Measurements from ENCODE around the gene EIF5AL1. TPM values are rescaled to one million over a fixed set of nuclear protein-coding genes. Genes with fewer than 3 reads are reported as not detected.
A peak's percentile ranks its signal among the peaks of the same experiment; 100 is the strongest.
"Not testable (repeated sequence)": the region's sequence is repeated elsewhere in the genome, so short reads cannot be mapped to it uniquely, and the experiment has no call there.

Gene EIF5AL1
- polyA plus RNA-seq, 4 donors: 1.0 to 5.0 (median 2.0) TPM

DNA sequence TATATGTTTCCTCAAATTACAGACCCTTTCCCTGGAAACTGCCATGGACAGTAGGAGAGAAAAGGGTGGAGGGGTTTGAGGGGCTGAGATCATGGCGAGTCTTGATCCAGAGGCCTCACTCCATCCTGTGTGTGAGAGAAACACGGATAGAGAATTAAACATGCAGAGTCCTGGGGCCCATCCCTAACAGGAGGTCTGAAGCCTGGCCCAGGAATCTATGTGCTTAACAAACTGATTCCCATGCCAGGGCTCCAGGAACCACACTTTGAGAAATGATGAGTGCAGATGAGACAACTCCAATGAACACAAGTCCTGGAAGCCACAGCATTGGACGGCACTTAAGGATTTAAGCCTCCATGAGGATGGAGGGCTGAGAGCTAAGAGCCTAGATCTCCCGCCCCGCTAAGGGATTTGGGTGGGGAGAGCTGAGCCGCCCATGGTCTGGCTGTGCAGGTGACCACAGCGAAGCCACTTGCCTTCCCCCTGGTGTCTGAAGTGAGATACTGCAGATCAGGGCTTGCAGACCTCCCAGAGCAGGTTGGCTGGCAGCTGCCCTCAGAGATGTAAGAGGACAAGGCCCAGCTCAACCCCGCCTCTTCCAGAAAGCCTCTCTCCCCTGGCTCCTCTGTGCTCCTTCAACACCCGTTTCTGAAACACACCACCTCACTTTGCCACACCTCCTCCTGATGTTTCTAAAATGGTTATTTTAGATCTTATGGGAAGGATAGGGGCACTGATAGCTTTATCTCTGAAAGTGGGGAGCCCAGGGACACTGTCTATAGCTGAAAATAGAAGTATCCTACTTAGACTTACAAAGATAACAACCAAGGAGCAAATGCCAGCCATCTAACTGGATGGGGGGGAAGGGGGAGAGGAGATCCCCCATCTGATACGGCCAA lies 24.8 kb upstream of the EIF5AL1 start:
- DNase-seq (ENCODE audit: low read depth in 4 of 4, low spot score in 2 of 4): no peak

DNA sequence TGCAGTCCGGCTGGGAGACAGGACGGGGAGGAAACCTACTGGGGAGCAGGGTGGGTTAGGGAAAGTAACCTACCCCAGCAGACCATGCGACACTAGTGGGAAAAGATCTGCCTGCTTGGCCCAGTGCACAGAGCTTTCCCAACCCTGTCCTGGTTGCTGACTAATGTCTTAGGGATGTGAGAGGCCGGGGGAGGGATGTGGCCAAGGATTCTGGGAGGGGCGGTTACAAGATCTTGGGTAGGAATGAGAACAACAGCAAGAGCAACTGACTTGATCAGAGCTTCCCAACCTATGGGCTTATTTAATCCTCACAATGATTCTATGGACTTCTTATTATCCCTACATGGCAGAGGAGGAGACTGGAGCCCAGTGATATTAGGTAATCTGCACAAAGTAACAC lies 24.0 kb upstream of the EIF5AL1 start:
- DNase-seq (ENCODE audit: low read depth in 4 of 4, low spot score in 2 of 4): no peak

- no peak for DNase-seq (ENCODE audit: low read depth in 4 of 4, low spot score in 2 of 4)
Measured at GRCh38 chr10:79488870-79489269, 23.5 kb upstream of the EIF5AL1 start.

- DNase-seq (ENCODE audit: low read depth in 4 of 4, low spot score in 2 of 4): peak in 2 of 4 donors; percentile 64 to 74
Measured at GRCh38 chr10:79490400-79491142, 21.8 kb upstream of the EIF5AL1 start.

GRCh38 chr10:79491143-79491835 lies 21.0 kb upstream of the EIF5AL1 start:
- DNase-seq (ENCODE audit: low read depth in 4 of 4, low spot score in 2 of 4): no peak

- no peak for DNase-seq (ENCODE audit: low read depth in 4 of 4, low spot score in 2 of 4)
Measured at GRCh38 chr10:79492256-79492655, 20.1 kb upstream of the EIF5AL1 start.

GRCh38 chr10:79492839-79493238 lies 19.5 kb upstream of the EIF5AL1 start:
- no peak for DNase-seq (ENCODE audit: low read depth in 4 of 4, low spot score in 2 of 4)

- no peak for DNase-seq (ENCODE audit: low read depth in 4 of 4, low spot score in 2 of 4)
Measured at GRCh38 chr10:79493806-79494205, 18.5 kb upstream of the EIF5AL1 start.

DNA sequence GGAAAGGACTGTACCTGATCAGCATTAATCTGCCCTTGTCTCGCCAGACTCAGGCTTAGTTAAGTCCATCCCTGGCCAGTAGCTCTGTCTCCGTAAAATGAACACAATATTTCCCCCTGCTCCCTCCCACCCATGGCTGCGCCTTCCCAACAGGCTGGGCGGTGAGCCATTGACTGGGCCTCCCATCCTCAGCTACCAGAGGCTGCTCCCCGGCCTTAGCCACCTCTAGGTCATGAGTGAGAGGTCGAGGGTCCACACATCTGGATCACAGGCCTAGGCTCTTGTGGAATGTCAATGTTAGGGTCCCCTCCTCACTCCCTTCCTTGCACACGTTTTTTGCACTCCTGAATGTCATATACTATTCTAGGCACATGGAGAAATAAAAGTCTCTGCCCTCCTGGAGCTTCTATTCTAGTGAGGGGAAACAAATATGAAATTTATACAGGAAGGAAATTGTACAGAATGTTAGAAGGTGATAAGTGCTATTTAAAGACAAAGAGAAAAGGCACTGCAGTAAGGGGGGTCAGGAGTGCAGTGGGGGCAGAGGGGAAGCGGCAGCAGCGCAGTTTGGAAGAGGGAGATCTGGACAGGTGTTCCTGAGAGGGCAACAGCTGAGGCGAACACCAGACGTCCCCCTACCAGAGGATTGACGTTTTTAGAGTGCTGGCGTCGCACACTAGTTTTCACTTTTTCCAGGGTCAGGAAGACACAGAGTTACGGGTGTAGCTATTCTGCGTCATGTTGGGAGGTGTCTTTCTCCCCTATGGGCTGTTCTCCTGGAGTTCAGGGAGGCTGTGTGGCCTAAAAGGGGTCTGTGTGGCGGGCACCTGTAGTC lies 17.2 kb upstream of the EIF5AL1 start:
- DNase-seq (ENCODE audit: low read depth in 4 of 4, low spot score in 2 of 4): no peak

- no peak for DNase-seq (ENCODE audit: low read depth in 4 of 4, low spot score in 2 of 4)
Measured at GRCh38 chr10:79495791-79496190, 16.5 kb upstream of the EIF5AL1 start.

- no peak for DNase-seq (ENCODE audit: low read depth in 4 of 4, low spot score in 2 of 4)
Measured at GRCh38 chr10:79496896-79497295, 15.4 kb upstream of the EIF5AL1 start.

DNA sequence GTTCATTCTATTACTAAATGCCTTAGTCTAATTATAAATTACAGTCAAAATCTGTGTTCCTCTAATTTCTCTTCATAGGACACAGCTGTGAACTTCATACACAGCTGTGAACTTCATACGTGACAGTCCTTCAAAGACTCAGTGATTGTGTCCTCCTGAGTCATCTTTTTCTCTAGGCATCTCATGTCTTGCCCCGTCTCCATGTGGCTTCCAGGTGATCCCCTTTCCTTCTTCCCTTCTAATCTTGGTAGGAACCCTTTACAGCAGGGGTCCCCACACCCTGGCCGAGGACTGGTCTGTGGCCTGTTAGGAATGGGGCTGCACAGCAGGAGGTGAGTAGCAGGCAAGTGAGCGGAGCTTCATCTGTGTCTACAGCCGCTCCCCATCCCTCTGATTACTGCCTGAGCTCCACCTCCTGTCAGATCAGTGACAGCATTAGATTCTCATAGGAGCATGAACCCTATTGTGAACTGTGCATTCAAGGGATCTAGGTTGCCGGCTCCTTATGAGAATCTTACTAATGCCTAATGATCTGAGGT lies 14.0 kb upstream of the EIF5AL1 start:
- no peak for DNase-seq (ENCODE audit: low read depth in 4 of 4, low spot score in 2 of 4)

DNA sequence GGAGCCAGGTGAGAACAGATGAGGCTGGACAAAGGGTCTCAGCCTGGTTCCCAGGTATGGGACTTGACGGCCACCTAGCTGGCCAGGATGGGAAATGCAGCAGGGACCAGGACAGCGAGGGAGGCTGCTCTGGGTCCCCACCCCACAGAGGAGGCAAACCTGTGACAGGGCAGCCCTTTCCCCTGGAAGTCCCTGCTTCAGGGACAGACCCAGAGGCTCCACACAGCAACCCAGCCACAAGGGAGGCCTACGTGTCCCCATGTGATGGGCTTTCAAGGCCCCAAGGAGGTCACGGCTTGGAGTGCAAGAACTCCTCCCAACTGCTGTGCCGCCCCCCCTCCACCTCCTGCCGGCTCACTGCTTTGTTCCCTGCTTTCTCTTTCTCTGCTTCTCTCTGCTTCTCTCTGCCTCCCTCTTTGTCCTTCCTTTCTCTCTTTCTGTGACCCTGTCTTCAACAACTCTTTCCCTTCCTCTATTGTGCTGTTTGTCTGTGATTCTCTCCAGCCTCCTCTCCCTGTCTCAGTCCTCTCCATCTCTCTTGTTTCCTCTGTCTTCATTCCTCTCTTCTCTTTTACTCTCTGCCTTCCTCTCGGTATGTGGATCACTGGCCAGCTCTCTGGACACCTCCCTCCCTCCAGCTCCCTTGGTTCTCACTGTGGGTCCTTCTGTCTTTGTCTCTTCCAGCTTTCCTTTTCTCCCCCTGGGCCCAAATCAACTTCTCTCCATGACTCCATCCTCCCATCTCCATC lies 9.6 kb upstream of the EIF5AL1 start:
- no peak for DNase-seq (ENCODE audit: low read depth in 4 of 4, low spot score in 2 of 4)

- DNase-seq (ENCODE audit: low read depth in 4 of 4, low spot score in 2 of 4): not testable (repeated sequence)
Measured at GRCh38 chr10:79503787-79504186, 8.5 kb upstream of the EIF5AL1 start.

DNA sequence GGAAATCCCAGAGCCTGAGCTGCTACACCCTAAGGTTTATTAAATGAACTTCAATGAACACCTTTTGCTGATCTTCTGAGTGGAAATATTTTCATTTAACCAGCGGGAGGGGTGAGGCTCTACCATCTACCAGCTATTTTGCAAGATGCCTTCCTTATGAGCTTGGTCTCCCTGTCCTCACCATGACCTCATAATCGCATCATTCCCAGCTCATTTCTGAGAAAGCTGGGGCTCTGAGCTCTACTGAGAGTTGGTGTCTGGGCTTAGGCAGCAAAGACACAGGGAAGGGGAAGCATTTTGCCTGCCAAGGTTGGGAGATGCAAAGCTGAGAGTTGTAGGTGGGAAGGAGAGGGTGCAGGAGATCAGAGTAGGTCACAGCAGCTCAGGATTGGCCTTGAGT lies 7.8 kb upstream of the EIF5AL1 start:
- DNase-seq (ENCODE audit: low read depth in 4 of 4, low spot score in 2 of 4): not testable (repeated sequence)

DNA sequence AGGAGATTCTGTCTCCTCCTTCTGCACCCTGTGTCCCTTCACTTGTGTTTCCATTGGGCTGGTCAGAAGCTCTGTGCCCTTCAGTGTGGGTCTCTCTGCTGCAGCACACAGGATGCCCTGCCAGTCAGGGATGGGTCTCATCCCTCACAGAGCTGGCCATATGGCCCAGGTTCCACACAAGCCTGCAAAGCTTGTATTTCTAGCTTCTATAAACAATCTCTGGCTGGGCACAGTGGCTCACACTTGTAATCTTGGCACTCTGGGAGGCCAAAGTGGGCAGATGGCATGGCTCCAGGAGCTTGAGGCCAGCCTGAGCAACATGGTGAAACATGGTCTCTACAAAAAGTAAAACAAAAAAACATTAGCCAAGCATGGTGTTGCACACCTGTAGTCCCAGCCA lies 7.0 kb upstream of the EIF5AL1 start:
- not testable (repeated sequence) for DNase-seq (ENCODE audit: low read depth in 4 of 4, low spot score in 2 of 4)

GRCh38 chr10:79505829-79506228 lies 6.5 kb upstream of the EIF5AL1 start:
- no peak for DNase-seq (ENCODE audit: low read depth in 4 of 4, low spot score in 2 of 4)

GRCh38 chr10:79507440-79508167 lies 4.7 kb upstream of the EIF5AL1 start:
- DNase-seq (ENCODE audit: low read depth in 4 of 4, low spot score in 2 of 4): no peak

DNA sequence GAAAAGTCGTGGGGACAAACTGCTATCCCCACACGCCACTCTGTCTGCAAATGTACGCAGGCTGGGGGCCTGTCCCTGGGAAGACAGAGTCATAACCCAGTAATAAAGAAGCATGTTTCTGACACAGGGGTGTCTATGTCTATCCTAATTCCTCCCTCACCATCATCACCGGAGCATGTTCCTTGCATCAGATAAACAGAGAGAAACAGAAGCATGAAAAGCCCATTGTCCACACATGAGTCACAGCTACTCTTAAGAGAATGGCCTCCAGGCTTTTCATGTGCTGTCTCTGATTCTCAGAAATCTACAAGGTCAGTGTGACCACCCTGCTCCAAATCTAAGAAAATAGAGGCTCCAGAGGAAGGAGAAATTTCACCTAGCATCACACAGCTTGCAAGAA lies 4.1 kb upstream of the EIF5AL1 start:
- DNase-seq (ENCODE audit: low read depth in 4 of 4, low spot score in 2 of 4): not testable (repeated sequence)
